Fibroblast of lung (primary cell): ENCODE results near the gene PLEKHA8.

Source experiments
- CTCF ChIP-seq, 2 donors: IDR thresholded peaks in 1 of 2; conservative IDR thresholded peaks in 1 of 2; 1 replicate in 1 of 2; 2 replicates in 1 of 2; pipeline ENCODE4 v1.5.1; 2011 to 2012; ENCODE audit warnings: low read length in 2 of 2, control low read depth in 1 of 2, inconsistent platforms in 1 of 2, low read depth in 1 of 2, mild to moderate bottlenecking in 1 of 2
- EZH2 ChIP-seq: IDR thresholded peaks from 2 replicates; pipeline ENCODE4 v1.5.1; 2012; ENCODE audit warnings: low read length, control low read depth, mild to moderate bottlenecking; ENCODE audit errors: missing control alignments

GRCh38 chr7:30135301-30136116 is 107.3 kb downstream of the PLEKHA8 start:
- TF ChIP-seq CTCF (conservative IDR thresholded peaks at IDR 0.05 in 1 of 2, IDR thresholded peaks at IDR 0.05 in 1 of 2; ENCODE audit: low read depth in 1 of 2, low read length in 2 of 2) = no peak
- TF ChIP-seq EZH2 = no peak
